Tibial nerve (tissue), 4 donors: ENCODE measurements around the gene RPS27. TPM values are rescaled to one million over a fixed set of nuclear protein-coding genes. Genes with fewer than 3 reads are reported as not detected.
"Not testable (repeated sequence)": the region's sequence is repeated elsewhere in the genome, so short reads cannot be mapped to it uniquely, and the experiment has no call there.

Experiments used
- DNase-seq, 2 donors: peaks; one replicate each; pipeline ENCODE4 v3.0.0-alpha.2; 2019; ENCODE audit warnings: low spot score in 2 of 2
- H3K27ac ChIP-seq, 4 donors: fragments of 200-600 bp; sonication (generic) in 3 of 4; one replicate each; pipeline ENCODE4 v1.5.1; 2017 to 2019; ENCODE audit warnings: mild to moderate bottlenecking in 1 of 4
- H3K27me3 ChIP-seq, 2 donors: fragments of 200-600 bp; sonication (generic) in 1 of 2; one replicate each; pipeline versions ENCODE4 v1.5.1 to v1.6.0; 2017 to 2019
- H3K36me3 ChIP-seq, 3 donors: fragments of 200-600 bp; sonication (generic); one replicate each; pipeline ENCODE4 v1.5.1; 2018 to 2019
- H3K4me1 ChIP-seq, 4 donors: fragments of 200-600 bp; sonication (generic) in 3 of 4; one replicate each; pipeline ENCODE4 v1.5.1; 2017 to 2019
- H3K4me3 ChIP-seq, 4 donors: fragments of 200-600 bp; sonication (generic) in 3 of 4; one replicate each; pipeline ENCODE4 v1.5.1; 2017 to 2019; ENCODE audit warnings: mild to moderate bottlenecking in 1 of 4, moderate library complexity in 1 of 4
- H3K9me3 ChIP-seq, 4 donors: fragments of 200-600 bp; sonication (generic) in 3 of 4; one replicate each; pipeline ENCODE4 v1.5.1; 2017 to 2019
- EP300 ChIP-seq, 2 donors: sonication (generic); formaldehyde crosslinking; IDR thresholded peaks; one replicate each; pipeline ENCODE4 v1.6.1; 2017; ENCODE audit warnings: antibody characterized with exemption in 2 of 2, mild to moderate bottlenecking in 1 of 2
- POLR2A ChIP-seq, 2 donors: fragments of 450-650 bp; IDR thresholded peaks; one replicate each; pipeline ENCODE4 v1.6.1; 2017; ENCODE audit warnings: antibody characterized with exemption in 2 of 2, mild to moderate bottlenecking in 2 of 2, moderate library complexity in 2 of 2
- WGBS, 2 donors: methylation state at CpG; one replicate each; pipeline ENCODE4 v1.1.5; 2018; 5-methylcytosine and 5-hydroxymethylcytosine counted together
- total RNA-seq, 4 donors: library from RNA; depleted of rRNA; stranded (reverse); fragments of >200 nt; gene quantifications; one replicate each; pipeline ENCODE4 v1.1.0, GENCODE V29; 2016
- TF ChIP-seq, protein P1 (sequence below), 5 experiments: fragments of 200-600 bp in 3 of 5; fragments of 450-650 bp in 2 of 5; sonication (generic) in 3 of 5; IDR thresholded peaks; one replicate each; pipeline ENCODE4 v1.5.1; 2016 to 2019; ENCODE audit warnings: antibody characterized with exemption in 5 of 5, mild to moderate bottlenecking in 3 of 5, moderate library complexity in 2 of 5

The RPS27 gene
- total RNA-seq, 4 donors from 2014 or later = 1,383 to 1,928 (median 1,729) TPM

DNA sequence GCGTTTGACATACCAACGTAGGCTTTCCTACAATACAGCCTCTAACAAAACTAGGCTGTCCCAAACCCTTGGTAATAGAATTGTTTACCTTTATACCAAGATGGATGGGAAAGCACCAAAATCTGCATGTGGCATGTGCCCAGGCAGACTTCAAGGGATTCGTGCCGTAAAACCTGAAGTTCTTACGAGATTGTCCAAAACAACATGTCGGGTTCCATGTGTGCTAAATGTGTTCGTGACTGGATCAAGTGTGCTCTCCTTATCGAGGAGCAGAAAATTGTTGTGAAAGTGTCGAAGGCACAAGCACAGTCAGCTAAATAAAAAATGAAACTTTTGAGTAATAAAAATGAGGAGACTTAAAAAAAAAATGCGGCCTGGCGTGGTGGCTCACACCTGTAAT is 5.1 kb downstream of the RPS27 start:
- Histone ChIP-seq H3K4me1 (peaks cover 0 to 25% (median 18%) of the 10 kb centered on the region in 4 donors), H3K36me3 (peaks cover 0 to 49% (median 3%) of the 10 kb centered on the region in 3 donors), H3K27ac (no peak overlapping the region), H3K9me3 (no peaks in the 10 kb centered on the region), H3K4me3 (no peak overlapping the region), H3K27me3 (no peaks in the 10 kb centered on the region)
- WGBS, 2 donors = 93 to 99% methylated on average over 11 of the region's 11 CpGs
- TF ChIP-seq, protein P1, sequence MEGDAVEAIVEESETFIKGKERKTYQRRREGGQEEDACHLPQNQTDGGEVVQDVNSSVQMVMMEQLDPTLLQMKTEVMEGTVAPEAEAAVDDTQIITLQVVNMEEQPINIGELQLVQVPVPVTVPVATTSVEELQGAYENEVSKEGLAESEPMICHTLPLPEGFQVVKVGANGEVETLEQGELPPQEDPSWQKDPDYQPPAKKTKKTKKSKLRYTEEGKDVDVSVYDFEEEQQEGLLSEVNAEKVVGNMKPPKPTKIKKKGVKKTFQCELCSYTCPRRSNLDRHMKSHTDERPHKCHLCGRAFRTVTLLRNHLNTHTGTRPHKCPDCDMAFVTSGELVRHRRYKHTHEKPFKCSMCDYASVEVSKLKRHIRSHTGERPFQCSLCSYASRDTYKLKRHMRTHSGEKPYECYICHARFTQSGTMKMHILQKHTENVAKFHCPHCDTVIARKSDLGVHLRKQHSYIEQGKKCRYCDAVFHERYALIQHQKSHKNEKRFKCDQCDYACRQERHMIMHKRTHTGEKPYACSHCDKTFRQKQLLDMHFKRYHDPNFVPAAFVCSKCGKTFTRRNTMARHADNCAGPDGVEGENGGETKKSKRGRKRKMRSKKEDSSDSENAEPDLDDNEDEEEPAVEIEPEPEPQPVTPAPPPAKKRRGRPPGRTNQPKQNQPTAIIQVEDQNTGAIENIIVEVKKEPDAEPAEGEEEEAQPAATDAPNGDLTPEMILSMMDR (IDR thresholded peaks at IDR 0.05) = no peak
- no peak for TF ChIP-seq POLR2A (IDR thresholded peaks at IDR 0.05)
- TF ChIP-seq EP300 (IDR thresholded peaks at IDR 0.05) = no peak
- no peak for DNase-seq

DNA sequence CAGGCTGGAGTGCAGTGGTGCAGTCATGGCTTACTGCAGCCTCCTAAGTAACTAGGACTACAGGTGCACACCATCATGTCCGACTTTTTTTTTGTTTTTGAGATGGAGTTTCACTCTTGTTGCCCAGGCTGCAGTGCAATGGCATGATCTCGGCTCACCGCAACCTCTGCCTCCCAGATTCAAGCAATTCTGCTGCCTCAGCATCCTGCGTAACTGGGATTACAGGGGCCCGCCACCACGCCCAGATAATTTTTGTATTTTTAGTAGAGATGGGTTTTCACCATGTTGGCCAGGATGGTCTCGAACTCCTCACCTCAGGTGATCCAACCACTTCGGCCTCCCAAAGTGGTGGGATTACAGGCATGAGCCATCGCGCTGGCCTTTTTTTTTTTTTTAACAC is 6.3 kb downstream of the RPS27 start:
- WGBS, 2 donors = 95 to 96% methylated on average over 10 of the region's 10 CpGs
- H3K27ac ChIP-seq, H3K9me3 ChIP-seq, H3K27me3 ChIP-seq, DNase-seq, H3K4me3 ChIP-seq: not testable (repeated sequence)
- H3K36me3 ChIP-seq = peaks cover 0 to 46% (median 3%) of the 10 kb centered on the region in 3 donors
- H3K4me1 ChIP-seq = peaks cover 0 to 19% (median 11%) of the 10 kb centered on the region in 4 donors

GRCh38 chr1:154000420-154000819 is 9.9 kb downstream of the RPS27 start:
- H3K36me3 ChIP-seq = peaks cover 0 to 11% (median 0%) of the 10 kb centered on the region in 3 donors

DNA sequence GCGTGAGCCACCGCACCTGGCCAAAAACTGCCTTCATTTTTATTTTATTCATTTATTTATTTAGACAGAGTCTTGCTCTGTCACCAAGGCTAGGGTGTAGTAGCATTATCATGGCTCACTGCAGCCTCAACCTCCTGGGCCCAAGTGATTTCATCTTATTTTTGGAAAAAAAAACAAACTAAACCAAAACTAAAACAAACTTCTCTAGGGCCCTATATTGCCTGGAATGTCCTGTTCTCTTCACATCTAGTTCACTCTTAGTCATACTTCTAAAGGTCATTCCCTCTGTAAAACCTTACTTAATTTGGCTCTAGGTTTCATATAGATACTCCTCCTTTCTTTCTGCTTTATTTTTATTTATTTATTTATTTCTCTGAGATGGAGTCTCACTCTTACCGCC is 15.6 kb downstream of the RPS27 start:
- no peaks in the 10 kb centered on the region for H3K36me3 ChIP-seq
- no peaks in the 10 kb centered on the region for H3K9me3 ChIP-seq
- H3K27ac ChIP-seq = no peak overlapping the region
- H3K27me3 ChIP-seq = no peaks in the 10 kb centered on the region
- TF ChIP-seq, protein P1 (IDR thresholded peaks at IDR 0.05) = no peak
- TF ChIP-seq EP300 (IDR thresholded peaks at IDR 0.05) = no peak
- TF ChIP-seq POLR2A (IDR thresholded peaks at IDR 0.05) = no peak
- no peaks in the 10 kb centered on the region for H3K4me1 ChIP-seq
- no peak for DNase-seq
- WGBS, 2 donors = 88 to 96% methylated on average over 3 of the region's 3 CpGs
- H3K4me3 ChIP-seq = no peak overlapping the region

More at GRCh38 chr1:154000420-154000819, 9.9 kb downstream of the RPS27 start:
- no peak overlapping the region for H3K27ac ChIP-seq
- H3K4me1 ChIP-seq = no peaks in the 10 kb centered on the region
- DNase-seq = no peak
- 60% methylated on average over 4 of the region's 4 CpGs for WGBS, 2 donors
- TF ChIP-seq, protein P1 (IDR thresholded peaks at IDR 0.05) = no peak
- TF ChIP-seq EP300 (IDR thresholded peaks at IDR 0.05) (no peak), POLR2A (IDR thresholded peaks at IDR 0.05) (no peak)
- no peak overlapping the region for H3K4me3 ChIP-seq
- H3K9me3 ChIP-seq = no peaks in the 10 kb centered on the region
- H3K27me3 ChIP-seq = no peaks in the 10 kb centered on the region

GRCh38 chr1:154012129-154012528 is 21.6 kb downstream of the RPS27 start:
- no peak for DNase-seq
- Histone ChIP-seq H3K9me3 (no peaks in the 10 kb centered on the region), H3K27me3 (no peaks in the 10 kb centered on the region), H3K4me3 (no peak overlapping the region), H3K36me3 (no peaks in the 10 kb centered on the region), H3K27ac (no peak overlapping the region), H3K4me1 (no peaks in the 10 kb centered on the region)
- 61 to 75% methylated on average over 1 of the region's 1 CpG for WGBS, 2 donors
- TF ChIP-seq POLR2A (IDR thresholded peaks at IDR 0.05) = no peak
- TF ChIP-seq EP300 (IDR thresholded peaks at IDR 0.05) = no peak
- TF ChIP-seq, protein P1 (IDR thresholded peaks at IDR 0.05) = no peak

DNA sequence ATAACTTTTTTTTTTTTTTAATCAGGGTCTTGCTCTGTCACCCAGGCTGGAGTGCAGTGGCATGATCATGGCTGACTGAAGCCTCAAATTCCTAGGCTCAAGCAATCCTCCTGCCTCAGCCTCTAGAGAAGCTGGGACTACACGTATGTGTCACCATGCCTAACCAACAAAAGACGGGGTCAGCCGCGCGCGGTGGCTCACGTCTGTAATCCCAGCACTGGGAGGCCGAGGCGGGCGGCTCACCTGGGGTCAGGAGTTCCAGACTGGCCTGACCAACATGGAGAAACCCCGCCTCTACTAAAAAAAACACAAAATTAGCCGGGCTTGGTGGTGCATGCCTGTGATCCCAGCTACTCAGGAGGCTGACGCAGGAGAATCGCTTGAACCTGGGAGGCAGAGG is 22.0 kb downstream of the RPS27 start:
- not testable (repeated sequence) for H3K27ac ChIP-seq, H3K4me1 ChIP-seq, H3K36me3 ChIP-seq, H3K27me3 ChIP-seq, H3K4me3 ChIP-seq, H3K9me3 ChIP-seq, DNase-seq
- WGBS, 2 donors = 93 to 95% methylated on average over 6 to 14 of the region's 14 CpGs
